HG02938 (cell line): ENCODE measurements around the gene LMBR1.

Experiments
- ATAC-seq: cut with Tn5 transposase; IDR thresholded peaks from one replicate; pipeline ENCODE4 v1.9.1; 2021; ENCODE audit warnings: mild to moderate bottlenecking, moderate library complexity; ENCODE audit not compliant: unreplicated experiment

The LMBR1 gene

DNA sequence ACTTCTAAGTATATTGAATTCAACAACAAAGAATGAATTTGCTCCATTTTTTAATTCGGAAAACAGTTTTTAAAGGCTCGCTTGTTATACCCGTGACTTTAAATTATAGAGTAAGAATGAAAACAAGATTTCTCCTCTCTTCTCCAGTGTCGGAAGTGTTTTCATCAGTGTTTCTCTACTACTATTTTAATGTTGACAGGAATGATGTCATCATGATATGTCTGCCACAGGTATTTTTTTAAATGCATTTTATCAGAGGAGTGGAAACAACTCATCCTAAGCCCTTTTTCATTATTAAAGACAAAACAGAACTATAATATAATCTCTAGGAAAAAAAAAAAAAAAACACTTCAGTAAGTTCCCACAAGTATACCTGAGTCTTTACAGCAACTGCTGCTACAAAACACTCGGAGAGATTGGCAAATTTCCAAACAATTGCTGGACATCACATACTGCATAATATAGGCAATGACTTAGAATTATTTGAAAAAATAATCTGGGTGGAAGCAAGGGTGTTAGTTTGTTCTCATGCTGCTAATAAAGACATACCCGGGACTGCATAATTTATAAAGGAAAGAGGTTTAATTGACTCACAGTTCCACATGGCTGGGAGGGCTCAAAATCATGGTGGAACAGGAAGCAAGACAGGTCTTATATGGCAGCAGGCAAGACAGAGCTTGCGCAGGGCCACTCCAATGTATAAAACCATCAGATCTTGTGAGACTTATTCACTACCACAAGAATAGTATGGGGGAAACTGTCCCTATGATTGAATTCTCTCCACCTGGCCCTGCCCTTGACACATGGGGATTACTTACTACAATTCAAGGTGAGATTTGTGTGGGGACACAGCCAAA is 257.2 kb downstream of the LMBR1 start:
- no peak for ATAC-seq

GRCh38 chr7:156634117-156634516 is 258.9 kb downstream of the LMBR1 start:
- ATAC-seq, result no peak

- no peak for ATAC-seq
These were observed 263.1 kb downstream of the LMBR1 start for GRCh38 chr7:156629873-156630272.

DNA sequence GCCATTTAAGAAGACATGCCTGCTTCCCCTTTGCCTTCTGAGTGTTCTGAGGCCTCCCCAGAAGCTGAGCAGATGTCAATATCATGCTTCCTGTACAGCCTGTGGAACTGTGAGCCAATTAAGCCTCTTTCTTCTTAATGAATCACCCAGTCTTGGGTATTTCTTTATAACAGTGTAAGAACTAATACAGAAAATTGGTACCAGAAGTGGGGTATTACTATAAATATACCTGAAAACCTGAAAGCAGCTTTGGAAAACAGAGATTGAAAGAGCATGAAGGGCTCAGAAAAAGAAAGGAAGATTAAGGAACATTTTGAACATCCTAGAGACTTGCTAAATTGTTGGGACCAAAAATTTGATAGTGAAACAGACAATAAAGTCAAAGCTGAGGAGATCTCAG is 264.4 kb downstream of the LMBR1 start:
- ATAC-seq, result no peak
